Activated T-helper 1 cell treated with Interleukin-2 at 50 U/mL for 16 hours (primary cell): ENCODE results near the gene KRT33B.

Source experiments
- DNase-seq: peaks from one replicate; pipeline ENCODE4 v3.0.0-alpha.2; 2020; ENCODE audit warnings: low read depth

The KRT33B gene

DNA sequence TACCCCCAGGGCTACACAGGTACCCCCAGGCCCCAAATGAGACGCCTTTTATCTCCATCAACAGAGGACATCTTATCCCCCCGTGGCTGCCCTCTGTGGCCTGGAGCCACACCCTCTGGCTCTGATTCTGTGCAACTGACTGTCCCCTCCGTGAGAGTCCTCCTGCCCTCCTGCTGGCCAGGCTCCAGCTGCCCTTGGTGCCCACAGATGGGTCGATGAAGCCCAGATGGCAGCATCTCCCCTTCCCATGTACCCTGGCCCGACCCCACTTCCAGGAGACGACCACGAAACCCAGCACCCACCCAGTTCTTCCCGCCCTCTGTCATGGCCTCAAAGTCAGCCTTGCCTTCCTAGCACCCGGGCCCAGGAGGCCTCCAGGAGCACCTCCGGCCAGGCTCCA lies 44.5 kb downstream of the KRT33B start:
- DNase-seq: no peak

DNA sequence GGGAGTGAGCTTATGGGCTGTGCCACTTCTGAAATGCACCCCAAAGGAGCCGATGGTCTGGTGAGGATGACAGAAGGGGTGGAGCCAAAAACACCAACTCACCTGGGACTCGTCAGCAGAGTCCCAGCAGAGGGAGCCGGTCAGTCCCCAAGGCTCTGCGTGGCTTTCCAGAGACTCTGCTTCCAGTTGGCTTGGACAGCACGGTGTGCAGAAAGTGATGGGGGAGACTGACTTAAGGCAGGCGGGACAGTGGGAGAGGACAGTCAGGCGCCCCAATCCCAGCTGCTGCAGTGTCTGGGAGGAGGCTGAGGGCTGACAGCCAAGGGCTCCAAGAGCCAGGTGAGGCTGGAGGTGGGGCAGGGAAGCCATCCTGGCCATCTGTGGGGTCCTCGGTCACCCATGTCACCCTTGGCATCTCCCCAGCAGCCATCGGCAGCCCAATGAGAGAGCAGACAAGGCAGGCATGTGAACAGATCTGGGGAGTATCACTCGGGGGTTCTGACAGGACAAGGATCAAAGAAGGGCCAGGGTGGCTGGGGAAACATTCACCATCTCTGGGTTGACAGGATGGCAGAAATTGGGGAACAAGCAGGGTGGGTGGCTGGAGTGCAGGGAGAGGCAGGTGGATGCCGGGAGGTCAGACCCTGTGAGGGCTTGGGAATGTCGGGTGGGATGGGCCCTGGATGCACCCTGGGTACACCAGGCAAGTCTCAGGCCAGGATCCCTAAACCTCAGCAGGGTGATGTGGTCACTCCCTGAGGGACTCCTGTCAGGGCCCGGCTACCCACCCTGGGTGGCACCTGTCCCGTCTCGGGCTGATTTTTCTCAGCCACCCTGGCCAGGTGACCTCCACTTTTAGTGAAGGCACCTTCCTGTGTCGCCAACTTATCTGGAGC lies 45.2 kb downstream of the KRT33B start:
- DNase-seq: no peak

DNA sequence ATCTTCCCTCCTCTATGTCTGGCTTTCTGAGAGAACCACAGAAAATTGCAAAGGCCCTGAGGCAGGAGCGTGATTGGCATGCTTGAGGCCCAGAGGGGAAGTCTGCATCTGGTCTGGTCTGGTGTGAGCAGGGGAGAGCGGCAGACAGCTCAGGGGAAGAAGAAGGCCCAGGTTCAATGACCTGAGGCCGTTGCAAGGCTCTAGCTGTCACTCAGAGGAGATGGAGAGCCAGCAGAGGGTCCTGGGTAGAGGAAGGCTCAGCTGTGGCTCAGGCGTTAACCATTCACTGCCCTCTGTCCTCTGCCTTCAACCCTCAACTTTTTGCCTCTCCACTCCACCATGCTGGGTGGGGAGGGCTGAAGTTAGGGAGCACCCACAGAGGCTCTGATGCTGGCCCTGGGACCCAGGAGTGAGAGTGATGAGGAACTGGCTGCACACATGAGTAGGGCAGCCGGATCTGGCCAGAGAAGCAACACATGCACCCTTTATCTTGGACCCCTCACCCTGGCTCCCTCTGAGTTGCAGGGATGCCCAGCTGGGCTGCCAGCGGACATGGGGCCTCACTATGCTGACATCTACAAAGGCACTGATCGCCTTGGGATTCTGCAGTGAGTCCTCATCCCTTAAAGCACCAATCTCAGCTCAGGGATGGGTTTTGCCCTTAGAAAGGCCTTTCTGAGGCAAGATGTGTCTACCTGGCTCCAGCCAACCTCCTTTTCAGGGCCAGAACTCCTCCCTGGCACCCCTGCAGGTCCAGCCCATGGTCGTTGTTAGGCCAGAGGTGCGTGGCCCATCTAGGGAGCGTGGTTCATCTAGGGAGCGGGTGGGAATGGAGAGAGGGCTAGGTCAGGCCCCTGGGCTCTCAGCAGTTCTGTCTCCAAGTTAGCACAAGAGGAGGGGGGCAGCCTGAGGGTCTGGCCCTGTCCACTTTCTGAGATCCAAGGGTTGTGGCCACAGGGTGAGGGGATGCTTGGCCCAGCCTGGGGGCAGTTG lies 46.4 kb downstream of the KRT33B start:
- no peak for DNase-seq

DNA sequence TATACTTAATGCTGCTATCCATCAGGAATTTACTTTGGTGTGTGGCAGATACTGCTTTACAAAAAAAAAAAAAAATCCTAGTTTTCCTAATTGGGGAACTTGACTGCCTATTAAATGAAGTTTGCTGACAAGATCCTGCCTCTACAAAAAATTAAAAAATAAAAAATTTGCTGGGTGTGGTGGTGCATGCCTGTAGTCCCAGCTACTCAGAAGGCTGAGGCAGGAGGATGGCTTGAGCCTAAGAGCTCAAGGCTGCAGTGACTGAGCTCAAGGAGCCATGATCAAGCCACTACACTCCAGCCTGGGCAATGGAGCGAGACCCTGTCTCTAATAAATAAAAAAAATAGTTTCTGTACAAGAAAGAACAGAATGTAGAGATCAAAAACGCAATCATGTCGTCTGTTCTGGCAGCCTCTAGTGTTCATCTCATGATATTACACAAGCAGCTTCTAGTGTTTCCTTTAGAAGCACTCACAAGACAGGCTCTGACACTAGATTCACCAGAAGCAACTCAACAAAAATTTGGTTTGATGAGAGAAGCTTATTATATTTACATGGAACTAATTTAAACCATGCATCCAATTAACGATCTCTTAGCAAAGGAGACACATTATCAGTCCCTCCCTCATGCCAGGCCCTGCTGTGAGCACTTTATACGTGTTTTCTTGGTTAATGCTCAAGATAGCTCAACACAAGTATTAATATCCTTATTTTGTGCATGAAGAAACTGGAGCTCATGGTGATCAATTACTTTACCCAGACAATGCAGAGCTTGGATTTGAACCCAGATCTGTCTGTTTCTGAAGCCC lies 47.3 kb downstream of the KRT33B start:
- DNase-seq: no peak

DNA sequence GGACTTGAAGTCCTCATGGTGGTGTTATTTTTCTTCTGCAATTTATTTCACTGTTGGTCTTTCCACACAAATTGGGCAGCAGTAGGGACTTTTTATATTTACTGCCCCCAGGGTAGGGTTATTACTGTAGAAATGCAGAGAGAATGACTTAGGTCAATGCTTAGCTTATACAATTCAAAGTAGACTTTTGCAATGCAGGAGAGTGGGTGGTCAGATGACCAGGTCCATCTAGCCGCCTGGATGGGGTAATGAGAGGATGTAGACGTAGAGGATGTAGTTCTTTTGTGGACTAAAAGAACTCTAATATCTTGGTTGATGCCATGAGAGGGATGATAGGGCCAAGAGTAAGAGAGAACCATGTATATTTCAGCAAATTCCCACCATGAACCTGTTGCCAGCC lies 51.4 kb downstream of the KRT33B start:
- no peak for DNase-seq

DNA sequence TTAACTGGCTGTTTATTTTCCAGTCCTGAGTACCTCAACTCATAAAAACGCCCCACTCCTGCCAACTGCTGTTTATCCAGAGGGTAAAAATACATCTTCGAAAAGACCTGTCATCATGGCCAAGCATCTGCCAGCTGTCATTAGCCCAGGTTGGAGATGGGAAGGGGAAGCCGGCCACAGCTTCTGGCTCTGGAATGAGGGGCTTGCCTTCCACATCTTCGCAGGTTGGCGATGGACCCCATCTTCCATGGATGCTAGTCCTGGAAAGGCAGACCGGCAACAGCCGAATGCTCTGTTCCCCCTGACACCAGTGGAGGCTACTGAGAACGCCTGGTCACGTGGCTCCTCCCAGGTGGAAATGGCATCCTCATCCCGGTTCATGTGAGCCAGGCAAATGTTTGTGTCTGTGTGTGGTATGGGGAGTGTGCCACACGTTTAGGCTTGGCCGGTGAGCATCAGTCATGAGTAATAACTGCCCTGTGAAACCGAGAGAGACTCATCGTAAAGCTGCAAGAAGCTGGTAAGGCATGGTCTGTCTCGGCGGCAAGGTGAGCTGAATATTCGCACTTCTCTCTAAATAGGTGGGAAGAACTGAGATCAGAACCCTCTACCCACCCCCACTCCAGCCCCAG lies 53.7 kb downstream of the KRT33B start:
- no peak for DNase-seq

DNA sequence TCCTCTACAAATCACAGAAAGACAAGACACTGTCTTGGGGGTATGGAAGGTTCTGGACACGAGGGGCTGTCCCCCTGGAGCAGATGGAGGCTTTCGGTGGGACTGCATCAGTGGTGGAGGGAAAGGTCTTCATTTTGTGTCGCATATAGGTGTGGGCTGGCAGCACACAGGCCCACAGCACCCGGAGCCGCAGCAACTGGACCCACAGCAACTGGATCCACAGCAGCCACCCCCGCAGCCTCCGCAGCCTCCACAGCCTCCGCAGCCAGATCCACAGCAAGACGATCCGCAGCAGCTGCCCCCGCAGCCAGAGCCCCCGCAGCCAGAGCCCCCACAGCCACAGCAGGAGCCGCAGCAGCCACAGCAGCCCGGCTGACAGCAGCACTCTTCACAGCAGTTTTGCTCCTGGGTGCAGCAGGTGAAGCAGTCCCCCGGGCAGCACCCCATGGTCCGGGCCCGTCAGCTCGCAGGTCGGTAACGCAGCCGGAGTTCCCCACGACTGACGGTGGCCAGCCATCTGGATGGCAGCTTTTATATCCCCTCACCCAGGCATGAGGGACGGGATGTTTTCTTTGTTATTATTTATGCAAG lies 54.3 kb downstream of the KRT33B start, which contains the start of gene KRTAP17-1:
Gene KRTAP17-1, minus strand, starts transcription at position 507 of the 591 bp plus-strand sequence. Its CDS starts 60 bp downstream, at position 447.
- DNase-seq: no peak
